ENCODE results near the gene GREB1. TPM values are rescaled to one million over a fixed set of nuclear protein-coding genes. Genes with fewer than 3 reads are reported as not detected.
A peak's percentile ranks its signal among the peaks of the same experiment; 100 is the strongest.

GREB1 gene
- total RNA-seq, 1 experiment from 2014 or later, result 0.62 TPM

- peak; percentile 40 for ATAC-seq
These were observed 54.6 kb downstream of the GREB1 start for GRCh38 chr2:11588228-11589110.

GRCh38 chr2:11589316-11589940, 55.6 kb downstream of the GREB1 start:
- Histone ChIP-seq H4K20me1 (ENCODE audit: low read length) (no peaks in the 10 kb centered on the region), H3K9ac (ENCODE audit: low read length) (no peak overlapping the region), H3K9me3 (ENCODE audit: low read length) (no peaks in the 10 kb centered on the region), H3K36me3 (ENCODE audit: low read depth, low read length) (no peaks in the 10 kb centered on the region), H3K27ac (ENCODE audit: low read length) (no peak overlapping the region), H3K4me3 (ENCODE audit: low read length) (no peak overlapping the region), H3K27me3 (ENCODE audit: low read length) (no peaks in the 10 kb centered on the region; the same call in 1 of the 2 replicates), H2AFZ (ENCODE audit: low read length) (no peak overlapping the region), H3F3A (ENCODE audit: low read length, unreplicated experiment) (no peaks in the 10 kb centered on the region), H3K9me2 (replicated peaks; ENCODE audit: low read length) (no peaks in the 10 kb centered on the region), H3K4me2 (ENCODE audit: low read length) (no peak overlapping the region), H3K79me2 (ENCODE audit: low read length) (no peaks in the 10 kb centered on the region), H3K4me1 (ENCODE audit: insufficient read depth, low read length) (no peaks in the 10 kb centered on the region; the same call in 1 of the 2 replicates)
- peak; percentile 57 for TF ChIP-seq CTCF (conservative IDR thresholded peaks at IDR 0.05; ENCODE audit: low read depth, low read length)
- no peak for TF ChIP-seq EZH2phosphoT487 (IDR thresholded peaks at IDR 0.05; ENCODE audit: borderline replicate concordance, low read length)
- intact Hi-C loops (cut with micrococcal nuclease), result no loop called here
- DNase-seq (peak; percentile 34), ATAC-seq (no peak)
- no TSS peak for BruUV-seq (replicated peaks)
- POLR2A ChIA-PET (ENCODE audit: unreplicated experiment), result no interaction called here
- CTCF ChIA-PET, result no interaction called here

More at GRCh38 chr2:11588228-11589110, 54.6 kb downstream of the GREB1 start:
- H3F3A ChIP-seq (ENCODE audit: low read length, unreplicated experiment), result no peaks in the 10 kb centered on the region
- no peaks in the 10 kb centered on the region for H4K20me1 ChIP-seq (ENCODE audit: low read length)
- TF ChIP-seq CTCF (conservative IDR thresholded peaks at IDR 0.05; ENCODE audit: low read depth, low read length) (no peak), EZH2phosphoT487 (IDR thresholded peaks at IDR 0.05; ENCODE audit: borderline replicate concordance, low read length) (no peak)
- no peaks in the 10 kb centered on the region for H3K9me2 ChIP-seq (replicated peaks; ENCODE audit: low read length)
- POLR2A ChIA-PET (ENCODE audit: unreplicated experiment), result no interaction called here
- no peak overlapping the region for H3K4me2 ChIP-seq (ENCODE audit: low read length)
- no peaks in the 10 kb centered on the region for H3K36me3 ChIP-seq (ENCODE audit: low read depth, low read length)
- no peaks in the 10 kb centered on the region; the same call in 1 of the 2 replicates for H3K27me3 ChIP-seq (ENCODE audit: low read length)
- CTCF ChIA-PET, result no interaction called here
- peak; percentile 32 for DNase-seq
- H3K4me3 ChIP-seq (ENCODE audit: low read length), result no peak overlapping the region
- no peak overlapping the region for H3K9ac ChIP-seq (ENCODE audit: low read length)
- H2AFZ ChIP-seq (ENCODE audit: low read length), result no peak overlapping the region
- no peak overlapping the region for H3K27ac ChIP-seq (ENCODE audit: low read length)
- no peaks in the 10 kb centered on the region; the same call in 1 of the 2 replicates for H3K4me1 ChIP-seq (ENCODE audit: insufficient read depth, low read length)
- intact Hi-C loops (cut with micrococcal nuclease), result no loop called here
- H3K79me2 ChIP-seq (ENCODE audit: low read length), result no peaks in the 10 kb centered on the region
- BruUV-seq (replicated peaks), result no TSS peak
- no peaks in the 10 kb centered on the region for H3K9me3 ChIP-seq (ENCODE audit: low read length)

GRCh38 chr2:11590193-11590592, 56.3 kb downstream of the GREB1 start:
- ATAC-seq (no peak), DNase-seq (no peak)
- Histone ChIP-seq H4K20me1 (ENCODE audit: low read length) (no peaks in the 10 kb centered on the region), H3K4me3 (ENCODE audit: low read length) (no peak overlapping the region), H3K79me2 (ENCODE audit: low read length) (no peaks in the 10 kb centered on the region), H3K9me2 (replicated peaks; ENCODE audit: low read length) (no peaks in the 10 kb centered on the region), H3K4me2 (ENCODE audit: low read length) (no peak overlapping the region), H3K36me3 (ENCODE audit: low read depth, low read length) (no peaks in the 10 kb centered on the region), H3F3A (ENCODE audit: low read length, unreplicated experiment) (no peaks in the 10 kb centered on the region), H3K27ac (ENCODE audit: low read length) (no peak overlapping the region), H3K4me1 (ENCODE audit: insufficient read depth, low read length) (no peaks in the 10 kb centered on the region; the same call in 1 of the 2 replicates), H2AFZ (ENCODE audit: low read length) (no peak overlapping the region), H3K9ac (ENCODE audit: low read length) (no peak overlapping the region), H3K27me3 (ENCODE audit: low read length) (no peaks in the 10 kb centered on the region; the same call in 1 of the 2 replicates), H3K9me3 (ENCODE audit: low read length) (no peaks in the 10 kb centered on the region)
- TF ChIP-seq CTCF (conservative IDR thresholded peaks at IDR 0.05; ENCODE audit: low read depth, low read length) (no peak), EZH2phosphoT487 (IDR thresholded peaks at IDR 0.05; ENCODE audit: borderline replicate concordance, low read length) (no peak), EZH2 (IDR thresholded peaks at IDR 0.05; ENCODE audit: low read length, unreplicated experiment) (no peak)
- intact Hi-C loops (cut with micrococcal nuclease), result no loop called here
- BruUV-seq (replicated peaks), result no TSS peak
- ChIA-PET CTCF (no interaction called here), POLR2A (ENCODE audit: unreplicated experiment) (no interaction called here)
